Measurements from ENCODE around the gene TMEM37. TPM values are rescaled to one million over a fixed set of nuclear protein-coding genes. Genes with fewer than 3 reads are reported as not detected.

TMEM37 gene
- total RNA-seq, 1 experiment from 2014 or later = 9.6 TPM

- TF ChIP-seq CTCF (IDR thresholded peaks at IDR 0.05) (no peak), GRHL2 (CRISPR knock-in tag; IDR thresholded peaks at IDR 0.05; ENCODE audit: insufficient replicate concordance, severe bottlenecking) (no peak), ZNF396 (CRISPR knock-in tag; IDR thresholded peaks at IDR 0.05; ENCODE audit: borderline replicate concordance) (no peak), PRRX2 (CRISPR knock-in tag; IDR thresholded peaks at IDR 0.05) (no peak), ZNF317 (CRISPR knock-in tag; IDR thresholded peaks at IDR 0.05; ENCODE audit: borderline replicate concordance, low read depth) (no peak), TEAD1 (CRISPR knock-in tag; IDR thresholded peaks at IDR 0.05) (no peak)
Measured at GRCh38 chr2:119442850-119443249, 11.2 kb downstream of the TMEM37 start (continued).

- Mint-ChIP-seq H3K27me3 (ENCODE audit: low read depth) (peaks cover 38% of the 10 kb centered on the region), H3K27ac (no peak overlapping the region), H3K9me3 (no peaks in the 10 kb centered on the region), H3K36me3 (no peaks in the 10 kb centered on the region), H3K4me3 (no peak overlapping the region), H3K4me1 (peaks cover 37% of the 10 kb centered on the region)
- DNase-seq (ENCODE audit: low spot score) (no peak), ATAC-seq (no peak)
- TF ChIP-seq ETV6 (CRISPR knock-in tag; IDR thresholded peaks at IDR 0.05) = no peak
- no peak for TF ChIP-seq FOXP4 (CRISPR knock-in tag; IDR thresholded peaks at IDR 0.05)
- TF ChIP-seq JUN (CRISPR knock-in tag; IDR thresholded peaks at IDR 0.05) = no peak
- no peak for TF ChIP-seq IRF2 (CRISPR knock-in tag; IDR thresholded peaks at IDR 0.05; ENCODE audit: borderline replicate concordance, low read depth)
- TF ChIP-seq TCF7 (CRISPR knock-in tag; IDR thresholded peaks at IDR 0.05; ENCODE audit: low read depth) = no peak
- TF ChIP-seq ERG (CRISPR knock-in tag; IDR thresholded peaks at IDR 0.05) = no peak
- TF ChIP-seq FOXK1 (CRISPR knock-in tag; IDR thresholded peaks at IDR 0.05) = no peak
- POLR2A ChIA-PET = interaction anchor here (1.1 kb wide), 1 partner anchor 15 kb away, joined by 4 read pairs; the partner anchor contains the start of gene TMEM37
- CTCF ChIA-PET = interaction anchor here (1.2 kb wide), 1 partner anchor 29 kb away, joined by 4 read pairs; no protein-coding TSS in a partner anchor
Measured at GRCh38 chr2:119446037-119446436, 14.4 kb downstream of the TMEM37 start.

- ATAC-seq = no peak
- TF ChIP-seq ZNF425 (CRISPR knock-in tag; conservative IDR thresholded peaks at IDR 0.05) = no peak
- no peak for TF ChIP-seq ZNF232 (CRISPR knock-in tag; IDR thresholded peaks at IDR 0.05)
- TF ChIP-seq ZBTB43 (CRISPR knock-in tag; IDR thresholded peaks at IDR 0.05) = no peak
- no peak for TF ChIP-seq SMAD4 (CRISPR knock-in tag; IDR thresholded peaks at IDR 0.05)
- no peak for TF ChIP-seq USF2 (CRISPR knock-in tag; IDR thresholded peaks at IDR 0.05)
- no peak for TF ChIP-seq ESRRA (CRISPR knock-in tag; IDR thresholded peaks at IDR 0.05; ENCODE audit: borderline replicate concordance)
- TF ChIP-seq PREB (CRISPR knock-in tag; IDR thresholded peaks at IDR 0.05; ENCODE audit: borderline replicate concordance) = no peak
Measured at GRCh38 chr2:119448427-119449141, 16.9 kb downstream of the TMEM37 start.

More at GRCh38 chr2:119448427-119449141, 16.9 kb downstream of the TMEM37 start:
- H3K36me3 Mint-ChIP-seq = no peaks in the 10 kb centered on the region
- H3K27ac Mint-ChIP-seq = no peak overlapping the region
- CTCF ChIA-PET = interaction anchor here (1.2 to 2.0 kb wide), 2 partner anchors 27 to 69 kb away, joined by 5 to 9 read pairs; no protein-coding TSS in a partner anchor
- H3K27me3 Mint-ChIP-seq (ENCODE audit: low read depth) = peaks cover 60% of the 10 kb centered on the region
- H3K4me3 Mint-ChIP-seq = no peak overlapping the region
- DNase-seq (ENCODE audit: low spot score) = no peak
- POLR2A ChIA-PET = no interaction called here
- no peaks in the 10 kb centered on the region for H3K9me3 Mint-ChIP-seq
- peaks cover 35% of the 10 kb centered on the region for H3K4me1 Mint-ChIP-seq

Measured in WTC11 (cell line).